ENCODE results near the gene PMPCA.

Gene PMPCA

GRCh38 chr9:136402067-136402466 lies 8.4 kb upstream of the PMPCA start:
- no peak overlapping the region for H3K4me2 ChIP-seq (ENCODE audit: low read length)
- no peak overlapping the region for H3K27ac ChIP-seq (ENCODE audit: low read depth, low read length, poor library complexity, severe bottlenecking)
- H3K4me1 ChIP-seq (ENCODE audit: insufficient read depth, low read length, severe bottlenecking) = peaks cover 20% of the 10 kb centered on the region
- H4K20me1 ChIP-seq (ENCODE audit: insufficient read depth, low read length) = no peaks in the 10 kb centered on the region
- no peak for TF ChIP-seq EZH2 (IDR thresholded peaks at IDR 0.05; ENCODE audit: borderline replicate concordance, low read length)
- no peak for TF ChIP-seq CTCF (IDR thresholded peaks at IDR 0.05; ENCODE audit: low read length)
- H3K27me3 ChIP-seq (ENCODE audit: insufficient read depth, low read length) = no peaks in the 10 kb centered on the region
- no peaks in the 10 kb centered on the region for H3F3A ChIP-seq (ENCODE audit: insufficient read depth, low read length)
- no peak overlapping the region for H3K4me3 ChIP-seq (ENCODE audit: low read depth, low read length, poor library complexity, severe bottlenecking)
- no peak overlapping the region for H2AFZ ChIP-seq (ENCODE audit: low read length)
- no peaks in the 10 kb centered on the region for H3K9me3 ChIP-seq (ENCODE audit: low read length)
- H3K36me3 ChIP-seq (ENCODE audit: insufficient read depth, low read length) = peaks cover 66% of the 10 kb centered on the region
- H3K79me2 ChIP-seq (ENCODE audit: insufficient read depth, low read length) = peaks cover 18% of the 10 kb centered on the region
- H3K9ac ChIP-seq (ENCODE audit: low read length) = no peak overlapping the region
- H3K9me2 ChIP-seq (ENCODE audit: low read depth, low read length) = no peaks in the 10 kb centered on the region

GRCh38 chr9:136403538-136403914 lies 6.9 kb upstream of the PMPCA start:
- no peaks in the 10 kb centered on the region for H4K20me1 ChIP-seq (ENCODE audit: insufficient read depth, low read length)
- peaks cover 11% of the 10 kb centered on the region for H3K79me2 ChIP-seq (ENCODE audit: insufficient read depth, low read length)
- no peak overlapping the region for H3K9ac ChIP-seq (ENCODE audit: low read length)
- no peak overlapping the region for H3K27ac ChIP-seq (ENCODE audit: low read depth, low read length, poor library complexity, severe bottlenecking)
- peaks cover 15% of the 10 kb centered on the region for H3K4me1 ChIP-seq (ENCODE audit: insufficient read depth, low read length, severe bottlenecking)
- peaks cover 70% of the 10 kb centered on the region for H3K36me3 ChIP-seq (ENCODE audit: insufficient read depth, low read length)
- H3K9me2 ChIP-seq (ENCODE audit: low read depth, low read length) = no peaks in the 10 kb centered on the region
- H3K9me3 ChIP-seq (ENCODE audit: low read length) = no peaks in the 10 kb centered on the region
- H3K4me3 ChIP-seq (ENCODE audit: low read depth, low read length, poor library complexity, severe bottlenecking) = no peak overlapping the region
- no peak overlapping the region for H2AFZ ChIP-seq (ENCODE audit: low read length)
- TF ChIP-seq EZH2 (IDR thresholded peaks at IDR 0.05; ENCODE audit: borderline replicate concordance, low read length) (no peak), CTCF (IDR thresholded peaks at IDR 0.05; ENCODE audit: low read length) (no peak)
- H3F3A ChIP-seq (ENCODE audit: insufficient read depth, low read length) = no peaks in the 10 kb centered on the region
- H3K4me2 ChIP-seq (ENCODE audit: low read length) = no peak overlapping the region
- no peaks in the 10 kb centered on the region for H3K27me3 ChIP-seq (ENCODE audit: insufficient read depth, low read length)

GRCh38 chr9:136403915-136404800 lies 6.3 kb upstream of the PMPCA start:
- no peak overlapping the region for H3K9ac ChIP-seq (ENCODE audit: low read length)

More at GRCh38 chr9:136403915-136404800, 6.3 kb upstream of the PMPCA start:
- Histone ChIP-seq H3K27me3 (ENCODE audit: insufficient read depth, low read length) (no peaks in the 10 kb centered on the region), H3K27ac (ENCODE audit: low read depth, low read length, poor library complexity, severe bottlenecking) (no peak overlapping the region), H2AFZ (ENCODE audit: low read length) (no peak overlapping the region), H3K4me2 (ENCODE audit: low read length) (no peak overlapping the region), H3K36me3 (ENCODE audit: insufficient read depth, low read length) (peaks cover 72% of the 10 kb centered on the region), H3K4me3 (ENCODE audit: low read depth, low read length, poor library complexity, severe bottlenecking) (no peak overlapping the region), H3K4me1 (ENCODE audit: insufficient read depth, low read length, severe bottlenecking) (peaks cover 15% of the 10 kb centered on the region), H4K20me1 (ENCODE audit: insufficient read depth, low read length) (no peaks in the 10 kb centered on the region), H3K79me2 (ENCODE audit: insufficient read depth, low read length) (peaks cover 9% of the 10 kb centered on the region), H3F3A (ENCODE audit: insufficient read depth, low read length) (no peaks in the 10 kb centered on the region), H3K9me2 (ENCODE audit: low read depth, low read length) (no peaks in the 10 kb centered on the region), H3K9me3 (ENCODE audit: low read length) (no peaks in the 10 kb centered on the region)
- TF ChIP-seq EZH2 (IDR thresholded peaks at IDR 0.05; ENCODE audit: borderline replicate concordance, low read length) = no peak
- TF ChIP-seq CTCF (IDR thresholded peaks at IDR 0.05; ENCODE audit: low read length) = no peak

Measured in OCI-LY1 (cell line).